GM18907 (cell line): ENCODE measurements around the gene PC.

ENCODE experiments used
- ATAC-seq: cut with Tn5 transposase; IDR thresholded peaks from one replicate; pipeline ENCODE4 v1.9.1; 2021; ENCODE audit warnings: mild to moderate bottlenecking, moderate library complexity; ENCODE audit not compliant: unreplicated experiment

PC gene

GRCh38 chr11:66957971-66958231 is 282 bp downstream of the PC start:
- no peak for ATAC-seq

GRCh38 chr11:66956689-66957290 is 1.4 kb downstream of the PC start:
- ATAC-seq, result no peak

- no peak for ATAC-seq
Observed at GRCh38 chr11:66953081-66953833, 4.9 kb downstream of the PC start.

GRCh38 chr11:66951927-66952337 is 6.3 kb downstream of the PC start:
- ATAC-seq, result no peak

- no peak for ATAC-seq
Observed at GRCh38 chr11:66951135-66951534, 7.0 kb downstream of the PC start.

GRCh38 chr11:66950112-66950535 is 8.1 kb downstream of the PC start:
- ATAC-seq, result no peak

GRCh38 chr11:66938582-66939135 is 19.5 kb downstream of the PC start:
- no peak for ATAC-seq

- no peak for ATAC-seq
Observed at GRCh38 chr11:66937193-66937733, 20.9 kb downstream of the PC start.

GRCh38 chr11:66936311-66936711 is 21.9 kb downstream of the PC start:
- no peak for ATAC-seq

- no peak for ATAC-seq
Observed at GRCh38 chr11:66934950-66935779, 23.0 kb downstream of the PC start.

- no peak for ATAC-seq
Observed at GRCh38 chr11:66933531-66933930, 24.7 kb downstream of the PC start.

- ATAC-seq, result no peak
Observed at GRCh38 chr11:66932543-66932942, 25.6 kb downstream of the PC start.

GRCh38 chr11:66929753-66930152 is 28.4 kb downstream of the PC start:
- no peak for ATAC-seq

GRCh38 chr11:66924272-66924671 is 33.9 kb downstream of the PC start:
- no peak for ATAC-seq

GRCh38 chr11:66922551-66922950 is 35.6 kb downstream of the PC start:
- ATAC-seq, result no peak

- ATAC-seq, result no peak
Observed at GRCh38 chr11:66920978-66921784, 37.0 kb downstream of the PC start.

- ATAC-seq, result no peak
Observed at GRCh38 chr11:66919923-66920322, 38.3 kb downstream of the PC start.

GRCh38 chr11:66918741-66919140 is 39.4 kb downstream of the PC start:
- no peak for ATAC-seq

- no peak for ATAC-seq
Observed at GRCh38 chr11:66915866-66916265, 42.3 kb downstream of the PC start.

GRCh38 chr11:66915046-66915832 is 42.9 kb downstream of the PC start:
- no peak for ATAC-seq
